Measurements from ENCODE around the gene CIAO3. TPM values are rescaled to one million over a fixed set of nuclear protein-coding genes. Genes with fewer than 3 reads are reported as not detected.
"Not testable (repeated sequence)": the region's sequence is repeated elsewhere in the genome, so short reads cannot be mapped to it uniquely, and the experiment has no call there.

Gene CIAO3
- total RNA-seq, 6 experiments from 2014 or later, result 16.9 to 20.5 (median 18.0) TPM

- no peak within 1 kb of the TSS for H3K27ac Mint-ChIP-seq
- TF ChIP-seq CTCF (IDR thresholded peaks at IDR 0.05), result no peak
Measured at GRCh38 chr16:760545-761343, 19.9 kb upstream of the CIAO3 start, which contains the start of gene MSLN. Gene MSLN (plus strand): TSS chr16:760734. CDS start chr16:762681, 1,947 bp downstream.

DNA sequence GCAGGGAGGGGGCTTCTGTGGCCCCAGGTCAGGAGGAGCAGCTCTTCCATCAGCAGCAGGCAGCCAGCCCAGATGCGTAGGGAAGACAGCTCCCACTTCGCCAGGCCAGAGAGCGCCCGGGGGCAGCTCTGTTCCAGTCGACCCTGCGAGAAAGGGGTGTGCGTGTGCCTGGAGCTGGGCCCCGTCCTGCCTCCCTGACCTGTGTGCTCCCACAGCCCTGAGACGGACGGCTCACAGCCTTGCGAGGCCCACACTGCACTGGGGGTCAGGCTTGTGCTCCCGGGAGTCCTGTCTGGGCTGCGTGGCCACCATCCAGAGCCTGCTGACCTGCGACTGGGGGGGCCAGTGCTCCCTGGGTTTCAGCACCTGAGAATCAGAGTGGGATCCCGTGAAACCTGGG, 19.3 kb upstream of the CIAO3 start:
- Mint-ChIP-seq H3K27ac (no peak overlapping the region), H3K4me1 (ENCODE audit: low read depth) (no peaks in the 10 kb centered on the region; the same call in 1 of the 2 replicates), H3K36me3 (ENCODE audit: low read depth) (peaks cover 5% of the 10 kb centered on the region; the same call in 1 of the 2 replicates), H3K4me3 (no peak overlapping the region), H3K9me3 (no peaks in the 10 kb centered on the region), H3K27me3 (ENCODE audit: insufficient read depth) (peaks cover 14% of the 10 kb centered on the region)
- no peak for TF ChIP-seq CTCF (IDR thresholded peaks at IDR 0.05)
- no peak for DNase-seq

More at GRCh38 chr16:760545-761343, 19.9 kb upstream of the CIAO3 start, which contains the start of gene MSLN:
- DNase-seq, result no peak
- Mint-ChIP-seq H3K4me1 (ENCODE audit: low read depth) (no peaks in the 10 kb centered on the region; the same call in 1 of the 2 replicates), H3K27me3 (ENCODE audit: insufficient read depth) (peaks cover 8% of the 10 kb centered on the region), H3K36me3 (ENCODE audit: low read depth) (peaks cover 5% of the 10 kb centered on the region; the same call in 1 of the 2 replicates), H3K4me3 (no peak within 1 kb of the TSS), H3K9me3 (no peaks in the 10 kb centered on the region)

DNA sequence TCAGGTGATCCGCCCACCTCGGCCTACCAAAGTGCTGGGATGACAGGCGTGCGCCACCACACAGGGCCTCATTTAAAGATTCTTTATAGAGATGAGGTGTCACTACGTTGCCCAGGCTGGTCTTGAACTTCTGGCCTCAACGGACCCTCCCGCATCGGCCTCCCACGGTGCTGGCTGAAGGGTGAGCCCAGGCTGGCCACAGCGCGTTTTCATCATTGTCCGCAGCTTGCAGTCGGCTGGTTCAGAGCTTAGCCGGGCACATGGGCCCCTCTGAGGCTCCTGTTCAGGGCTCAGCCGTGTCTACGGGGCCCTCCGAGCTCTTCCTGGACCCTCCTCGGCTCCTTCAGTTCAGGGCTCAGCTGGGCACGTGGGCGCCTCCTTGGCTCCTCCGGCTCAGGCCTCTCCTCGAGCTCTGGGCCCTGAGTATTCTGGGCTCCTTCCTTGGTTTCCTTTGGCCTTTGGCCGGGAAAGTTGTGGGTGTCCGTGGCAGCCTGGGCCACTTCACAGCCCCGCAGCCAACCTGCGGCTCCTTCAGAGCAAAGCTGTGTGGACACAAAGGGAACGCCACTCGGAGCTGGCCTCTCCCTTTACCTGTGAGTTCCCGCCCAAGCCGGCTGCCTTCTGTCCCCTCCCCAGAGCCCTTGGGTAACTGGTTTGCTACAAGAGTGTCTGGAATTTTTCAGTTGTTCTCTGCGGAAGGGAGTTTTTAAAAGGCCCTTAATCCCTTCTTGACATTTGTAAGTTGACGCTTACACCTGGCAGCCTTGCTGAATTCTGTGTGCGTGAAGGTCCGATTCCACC, 18.5 kb upstream of the CIAO3 start:
- no peak for TF ChIP-seq CTCF (IDR thresholded peaks at IDR 0.05)
- Mint-ChIP-seq H3K27ac (no peak overlapping the region), H3K36me3 (ENCODE audit: low read depth) (peaks cover 5% of the 10 kb centered on the region; the same call in 1 of the 2 replicates), H3K4me3 (no peak overlapping the region), H3K27me3 (ENCODE audit: insufficient read depth) (peaks cover 14% of the 10 kb centered on the region), H3K9me3 (no peaks in the 10 kb centered on the region), H3K4me1 (ENCODE audit: low read depth) (no peaks in the 10 kb centered on the region; the same call in 1 of the 2 replicates)
- no peak for DNase-seq

- Mint-ChIP-seq H3K4me3 (no peak overlapping the region), H3K27ac (no peak overlapping the region), H3K4me1 (ENCODE audit: low read depth) (no peaks in the 10 kb centered on the region; the same call in 1 of the 2 replicates), H3K36me3 (ENCODE audit: low read depth) (peaks cover 5% of the 10 kb centered on the region; the same call in 1 of the 2 replicates), H3K9me3 (no peaks in the 10 kb centered on the region), H3K27me3 (ENCODE audit: insufficient read depth) (peaks cover 17% of the 10 kb centered on the region)
- no peak for TF ChIP-seq CTCF (IDR thresholded peaks at IDR 0.05)
- DNase-seq, result no peak
Measured at GRCh38 chr16:756428-756827, 15.6 kb upstream of the CIAO3 start.

- H3K4me3 Mint-ChIP-seq, result no peak overlapping the region
- peaks cover 5% of the 10 kb centered on the region; the same call in 1 of the 2 replicates for H3K36me3 Mint-ChIP-seq (ENCODE audit: low read depth)
- TF ChIP-seq CTCF (IDR thresholded peaks at IDR 0.05), result no peak
- H3K27ac Mint-ChIP-seq, result no peak overlapping the region
- no peak for DNase-seq
- no peaks in the 10 kb centered on the region; the same call in 1 of the 2 replicates for H3K4me1 Mint-ChIP-seq (ENCODE audit: low read depth)
- peaks cover 14% of the 10 kb centered on the region for H3K27me3 Mint-ChIP-seq (ENCODE audit: insufficient read depth)
- H3K9me3 Mint-ChIP-seq, result no peaks in the 10 kb centered on the region
Measured at GRCh38 chr16:754656-755055, 13.9 kb upstream of the CIAO3 start.

- H3K36me3 Mint-ChIP-seq (ENCODE audit: low read depth); H3K4me1 Mint-ChIP-seq (ENCODE audit: low read depth); H3K4me3 Mint-ChIP-seq; H3K27ac Mint-ChIP-seq; DNase-seq; H3K9me3 Mint-ChIP-seq: not testable (repeated sequence)
- H3K27me3 Mint-ChIP-seq (ENCODE audit: insufficient read depth), result peaks cover 12% of the 10 kb centered on the region
Measured at GRCh38 chr16:754121-754607, 13.4 kb upstream of the CIAO3 start.

Measured in HFFc6 (cell line).